ENCODE results near the gene ARID3A.
A peak's percentile ranks its signal among the peaks of the same experiment; 100 is the strongest.
"Not testable (repeated sequence)": the region's sequence is repeated elsewhere in the genome, so short reads cannot be mapped to it uniquely, and the experiment has no call there.

ARID3A gene, protein sequence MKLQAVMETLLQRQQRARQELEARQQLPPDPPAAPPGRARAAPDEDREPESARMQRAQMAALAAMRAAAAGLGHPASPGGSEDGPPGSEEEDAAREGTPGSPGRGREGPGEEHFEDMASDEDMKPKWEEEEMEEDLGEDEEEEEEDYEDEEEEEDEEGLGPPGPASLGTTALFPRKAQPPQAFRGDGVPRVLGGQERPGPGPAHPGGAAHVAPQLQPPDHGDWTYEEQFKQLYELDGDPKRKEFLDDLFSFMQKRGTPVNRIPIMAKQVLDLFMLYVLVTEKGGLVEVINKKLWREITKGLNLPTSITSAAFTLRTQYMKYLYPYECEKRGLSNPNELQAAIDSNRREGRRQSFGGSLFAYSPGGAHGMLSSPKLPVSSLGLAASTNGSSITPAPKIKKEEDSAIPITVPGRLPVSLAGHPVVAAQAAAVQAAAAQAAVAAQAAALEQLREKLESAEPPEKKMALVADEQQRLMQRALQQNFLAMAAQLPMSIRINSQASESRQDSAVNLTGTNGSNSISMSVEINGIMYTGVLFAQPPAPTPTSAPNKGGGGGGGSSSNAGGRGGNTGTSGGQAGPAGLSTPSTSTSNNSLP

DNA sequence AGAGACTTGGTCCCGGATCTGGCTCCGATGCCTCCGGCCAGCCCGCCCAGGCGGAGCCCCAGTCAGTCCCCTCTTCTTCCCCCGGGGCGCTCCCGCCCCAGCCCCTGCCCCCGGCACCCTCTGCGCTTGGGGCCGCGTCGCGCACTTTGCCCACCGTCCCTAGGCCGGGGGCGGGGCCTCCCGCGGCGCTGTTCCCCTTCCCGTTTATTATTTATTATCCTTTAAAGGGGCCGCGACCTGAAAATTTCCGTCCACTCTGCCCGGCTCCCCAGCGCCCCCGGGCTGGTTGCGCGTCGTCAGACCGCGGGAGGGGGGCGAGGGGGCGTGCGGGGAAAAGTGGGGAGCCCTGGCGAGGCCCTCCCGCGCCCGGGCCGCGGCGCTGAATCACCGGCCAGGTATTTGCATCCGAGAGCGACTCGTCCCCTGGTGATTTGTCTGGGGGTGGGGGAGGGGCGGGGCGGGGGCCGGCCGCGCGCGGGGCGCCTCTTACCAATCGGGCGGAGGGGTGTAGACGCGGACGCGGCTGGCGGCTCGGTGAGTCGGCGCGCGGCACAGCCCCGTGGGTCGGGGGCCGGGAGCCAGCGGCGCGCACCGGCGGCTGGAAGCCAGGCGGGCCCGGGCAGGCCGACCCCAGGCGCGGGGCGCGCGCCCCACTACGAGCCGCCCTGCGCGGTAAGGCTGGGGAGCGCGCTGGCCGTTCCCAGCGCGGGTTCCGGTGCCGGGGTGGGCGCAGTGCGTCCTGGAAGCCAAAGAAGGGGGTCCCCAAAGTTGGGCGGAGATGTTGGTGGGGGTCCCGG lies at the start of gene ARID3A:
Gene ARID3A (plus strand): TSS at position 510 of the 797 bp plus-strand sequence. CDS start 3,494 bp downstream, outside the sequence.
- peak; percentile 91 for DNase-seq (ENCODE audit: low spot score)
- TF ChIP-seq, protein P1, sequence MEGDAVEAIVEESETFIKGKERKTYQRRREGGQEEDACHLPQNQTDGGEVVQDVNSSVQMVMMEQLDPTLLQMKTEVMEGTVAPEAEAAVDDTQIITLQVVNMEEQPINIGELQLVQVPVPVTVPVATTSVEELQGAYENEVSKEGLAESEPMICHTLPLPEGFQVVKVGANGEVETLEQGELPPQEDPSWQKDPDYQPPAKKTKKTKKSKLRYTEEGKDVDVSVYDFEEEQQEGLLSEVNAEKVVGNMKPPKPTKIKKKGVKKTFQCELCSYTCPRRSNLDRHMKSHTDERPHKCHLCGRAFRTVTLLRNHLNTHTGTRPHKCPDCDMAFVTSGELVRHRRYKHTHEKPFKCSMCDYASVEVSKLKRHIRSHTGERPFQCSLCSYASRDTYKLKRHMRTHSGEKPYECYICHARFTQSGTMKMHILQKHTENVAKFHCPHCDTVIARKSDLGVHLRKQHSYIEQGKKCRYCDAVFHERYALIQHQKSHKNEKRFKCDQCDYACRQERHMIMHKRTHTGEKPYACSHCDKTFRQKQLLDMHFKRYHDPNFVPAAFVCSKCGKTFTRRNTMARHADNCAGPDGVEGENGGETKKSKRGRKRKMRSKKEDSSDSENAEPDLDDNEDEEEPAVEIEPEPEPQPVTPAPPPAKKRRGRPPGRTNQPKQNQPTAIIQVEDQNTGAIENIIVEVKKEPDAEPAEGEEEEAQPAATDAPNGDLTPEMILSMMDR (IDR thresholded peaks at IDR 0.05; ENCODE audit: borderline replicate concordance, control extremely low read depth, extremely low read depth, insufficient read depth, missing control alignments): no peak
- in situ Hi-C loops (cut with MboI; ENCODE audit: low sequenced_read_pairs, unreplicated experiment): no loop called here

DNA sequence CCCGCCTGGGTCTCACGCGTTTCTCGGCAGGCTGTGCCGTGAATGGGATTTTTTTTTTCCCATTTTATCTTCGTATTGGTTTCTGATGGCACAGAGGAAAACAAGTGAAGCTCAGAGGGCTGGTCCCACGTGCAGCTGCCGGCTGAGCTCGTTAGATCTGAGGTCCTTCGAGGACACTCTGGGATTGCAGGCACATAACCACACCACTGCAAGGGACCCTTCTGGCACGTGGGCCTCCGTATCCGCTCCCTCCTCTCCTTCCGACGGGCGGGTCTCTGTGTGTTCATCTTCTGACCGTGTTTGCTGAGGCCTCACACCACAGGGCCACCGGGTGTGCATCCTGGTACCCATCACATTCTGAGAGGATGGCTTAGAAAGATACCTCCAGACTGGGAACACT lies 49.7 kb upstream of the ARID3A start:
- TF ChIP-seq, protein P1 (IDR thresholded peaks at IDR 0.05; ENCODE audit: borderline replicate concordance, control extremely low read depth, extremely low read depth, insufficient read depth, missing control alignments): no peak
- no peak for DNase-seq (ENCODE audit: low spot score)
- in situ Hi-C loops (cut with MboI; ENCODE audit: low sequenced_read_pairs, unreplicated experiment): no loop called here

DNA sequence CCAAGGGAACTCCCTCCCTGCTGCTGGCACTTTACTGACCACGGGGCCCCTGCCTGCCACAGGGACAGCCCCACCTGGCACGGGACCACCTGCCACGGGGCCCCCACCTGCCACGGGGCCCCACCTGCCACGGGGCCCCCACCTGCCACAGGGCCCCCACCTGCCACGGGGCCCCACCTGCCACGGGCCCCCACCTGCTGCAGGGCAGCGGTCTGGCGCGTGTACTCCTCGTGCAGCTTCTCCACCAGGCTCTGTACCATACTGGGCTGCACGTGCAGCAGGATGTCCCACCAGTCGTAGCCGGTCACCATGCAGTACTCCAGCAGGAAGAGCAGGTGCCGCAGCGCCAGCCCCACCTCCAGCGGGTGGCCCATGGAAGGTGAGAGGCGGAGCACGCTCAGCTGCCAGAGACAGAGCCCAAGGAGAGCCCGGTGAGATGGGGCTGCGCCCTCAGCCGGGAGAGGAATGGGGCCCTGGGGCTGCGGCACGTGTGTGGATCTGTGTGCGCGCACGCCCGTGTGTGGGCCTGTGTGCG lies 49.0 kb upstream of the ARID3A start:
- DNase-seq (ENCODE audit: low spot score): no peak
- in situ Hi-C loops (cut with MboI; ENCODE audit: low sequenced_read_pairs, unreplicated experiment): no loop called here

DNA sequence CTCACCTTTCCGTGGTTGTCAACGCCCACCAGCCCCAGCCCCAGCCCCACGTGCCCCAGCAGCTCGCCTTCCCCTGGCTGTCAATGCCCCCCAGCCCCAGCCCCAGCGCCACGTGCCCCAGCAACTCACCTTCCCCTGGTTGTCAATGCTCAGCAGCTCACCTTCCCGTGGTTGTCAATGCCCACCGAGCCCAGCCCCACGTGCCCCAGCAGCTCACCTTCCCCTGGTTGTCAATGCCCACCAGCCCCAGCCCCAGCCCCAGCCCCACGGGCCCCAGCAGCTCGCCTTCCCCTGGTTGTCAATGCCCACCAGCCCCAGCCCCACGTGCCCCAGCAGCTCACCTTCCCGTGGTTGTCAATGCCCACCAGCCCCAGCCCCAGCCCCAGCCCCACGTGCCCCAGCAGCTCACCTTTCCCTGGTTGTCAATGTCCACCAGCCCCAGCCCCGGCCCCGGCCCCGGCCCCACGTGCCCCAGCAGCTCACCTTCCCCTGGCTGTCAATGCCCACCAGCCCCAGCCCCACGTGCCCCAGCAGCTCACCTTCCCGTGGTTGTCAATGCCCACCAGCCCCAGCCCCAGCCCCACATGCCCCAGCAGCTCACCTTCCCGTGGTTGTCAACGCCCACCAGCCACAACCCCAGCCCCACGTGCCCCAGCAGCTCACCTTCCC lies 47.7 kb upstream of the ARID3A start:
- DNase-seq (ENCODE audit: low spot score); in situ Hi-C loops (cut with MboI; ENCODE audit: low sequenced_read_pairs, unreplicated experiment): not testable (repeated sequence)

More for the DNA sequence above, 49.0 kb upstream of the ARID3A start:
- TF ChIP-seq, protein P1 (IDR thresholded peaks at IDR 0.05; ENCODE audit: borderline replicate concordance, control extremely low read depth, extremely low read depth, insufficient read depth, missing control alignments): no peak

DNA sequence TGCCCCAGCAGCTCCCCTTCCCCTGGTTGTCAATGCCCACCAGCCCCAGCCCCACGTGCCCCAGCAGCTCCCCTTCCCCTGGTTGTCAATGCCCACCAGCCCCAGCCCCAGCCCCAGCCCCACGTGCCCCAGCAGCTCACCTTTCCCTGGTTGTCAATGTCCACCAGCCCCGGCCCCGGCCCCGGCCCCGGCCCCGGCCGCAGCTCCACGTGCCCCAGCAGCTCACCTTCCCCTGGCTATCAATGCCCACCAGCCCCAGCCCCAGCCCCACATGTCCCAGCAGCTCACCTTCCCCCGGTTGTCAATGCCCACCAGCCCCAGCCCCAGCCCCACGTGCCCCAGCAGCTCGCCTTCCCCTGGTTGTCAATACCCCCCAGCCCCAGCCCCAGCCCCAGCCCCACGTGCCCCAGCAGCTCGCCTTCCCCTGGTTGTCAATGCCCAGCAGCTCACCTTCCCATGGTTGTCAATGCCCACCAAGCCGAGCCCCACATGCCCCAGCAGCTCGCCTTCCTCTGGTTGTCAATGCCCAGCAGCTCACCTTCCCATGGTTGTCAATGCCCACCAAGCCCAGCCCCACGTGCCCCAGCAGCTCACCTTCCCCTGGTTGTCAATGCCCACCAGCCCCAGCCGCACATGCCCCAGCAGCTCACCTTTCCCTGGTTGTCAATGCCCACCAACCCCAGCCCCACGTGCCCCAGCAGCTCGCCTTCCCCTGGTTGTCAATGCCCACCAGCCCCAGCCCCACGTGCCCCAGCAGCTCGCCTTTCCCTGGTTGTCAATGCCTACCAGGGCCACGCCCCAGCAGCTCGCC lies 46.9 kb upstream of the ARID3A start:
- in situ Hi-C loops (cut with MboI; ENCODE audit: low sequenced_read_pairs, unreplicated experiment); DNase-seq (ENCODE audit: low spot score): not testable (repeated sequence)

DNA sequence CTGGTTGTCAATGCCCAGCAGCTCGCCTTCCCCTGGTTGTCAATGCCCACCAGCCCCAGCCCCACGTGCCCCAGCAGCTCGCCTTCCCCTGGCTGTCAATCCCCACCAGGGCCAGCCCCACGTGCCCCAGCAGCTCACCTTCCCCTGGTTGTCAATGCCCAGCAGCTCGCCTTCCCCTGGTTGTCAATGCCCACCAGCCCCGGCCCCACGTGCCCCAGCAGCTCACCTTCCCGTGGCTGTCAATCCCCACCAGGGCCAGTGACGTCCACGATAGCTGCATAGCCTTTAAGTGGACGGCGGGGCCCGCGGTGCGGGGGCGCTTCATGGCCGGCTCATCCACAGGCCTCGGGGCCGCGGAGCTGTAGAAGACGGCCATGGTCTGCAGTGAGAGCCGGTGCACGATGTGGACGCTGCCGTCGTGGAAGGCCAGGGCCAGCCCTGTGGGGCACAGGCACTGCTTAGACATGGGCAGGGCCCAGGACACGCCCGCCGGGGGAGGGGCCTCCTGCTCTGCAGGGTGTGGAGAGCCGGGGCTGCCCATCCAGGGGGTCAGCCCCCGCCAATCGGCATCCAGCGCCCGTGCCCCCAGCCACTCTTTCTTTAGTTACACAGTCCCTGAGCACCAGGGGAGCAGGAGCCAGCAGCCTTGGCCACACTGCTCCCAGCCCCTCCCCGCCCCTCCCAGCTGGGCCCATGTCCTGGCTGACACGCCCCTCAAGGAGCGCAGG lies 46.0 kb upstream of the ARID3A start:
- no peak for DNase-seq (ENCODE audit: low spot score)
- TF ChIP-seq, protein P1 (IDR thresholded peaks at IDR 0.05; ENCODE audit: borderline replicate concordance, control extremely low read depth, extremely low read depth, insufficient read depth, missing control alignments): no peak
- in situ Hi-C loops (cut with MboI; ENCODE audit: low sequenced_read_pairs, unreplicated experiment): no loop called here
